Stomach (tissue), 9 donors: Measurements from ENCODE around the gene CDH1. TPM values are rescaled to one million over a fixed set of nuclear protein-coding genes. Genes with fewer than 3 reads are reported as not detected.

ENCODE experiments used
- DNase-seq, 2 donors: peaks; one replicate each; pipeline versions ENCODE4 v3.0.0 to v3.0.0-alpha.2; 2013 to 2019
- H3K27ac ChIP-seq, 5 donors: fragments of 200-600 bp in 4 of 5; sonication (generic) in 4 of 5; one replicate each; pipeline ENCODE4 v1.5.1; 2013 to 2019; ENCODE audit warnings: mild to moderate bottlenecking in 1 of 5, moderate library complexity in 1 of 5
- H3K27me3 ChIP-seq, 3 donors: fragments of 200-600 bp; sonication (generic); one replicate each; pipeline ENCODE4 v1.5.1; 2017 to 2019; ENCODE audit warnings: mixed run types in 1 of 3
- H3K36me3 ChIP-seq, 4 donors: fragments of 200-600 bp; sonication (generic); 1 replicate in 3 of 4; 2 replicates in 1 of 4; pipeline ENCODE4 v1.5.1; 2016 to 2019
- H3K4me1 ChIP-seq, 4 donors: fragments of 200-600 bp; sonication (generic); one replicate each; pipeline ENCODE4 v1.5.1; 2016 to 2019
- H3K4me3 ChIP-seq, 4 donors: fragments of 200-600 bp; sonication (generic) in 3 of 4; one replicate each; pipeline ENCODE4 v1.5.1; 2016 to 2019; ENCODE audit warnings: mild to moderate bottlenecking in 1 of 4
- H3K9me3 ChIP-seq, 4 donors: fragments of 200-600 bp; sonication (generic); one replicate each; pipeline ENCODE4 v1.5.1; 2016 to 2019
- CTCF ChIP-seq, 7 experiments: fragments of 450-650 bp in 4 of 7; fragments of 200-600 bp in 3 of 7; sonication (generic) in 3 of 7; IDR thresholded peaks; one replicate each; pipeline ENCODE4 v1.5.1; 2016 to 2019; ENCODE audit warnings: antibody characterized with exemption in 7 of 7, control low read depth in 2 of 7, mild to moderate bottlenecking in 1 of 7
- EP300 ChIP-seq: sonication (generic); formaldehyde crosslinking; IDR thresholded peaks from one replicate; pipeline ENCODE4 v1.6.1; 2017; ENCODE audit warnings: antibody characterized with exemption
- POLR2A ChIP-seq, 4 donors: fragments of 450-650 bp; IDR thresholded peaks; one replicate each; pipeline ENCODE4 v1.6.1; 2016; ENCODE audit warnings: antibody characterized with exemption in 4 of 4, control low read depth in 2 of 4, mild to moderate bottlenecking in 1 of 4, moderate library complexity in 1 of 4
- POLR2AphosphoS5 ChIP-seq, 3 donors: sonication (generic); formaldehyde crosslinking; IDR thresholded peaks; one replicate each; pipeline ENCODE4 v1.6.1; 2016; ENCODE audit warnings: antibody characterized with exemption in 3 of 3
- WGBS, 5 donors: extraction: QIAGEN DNeasy Blood & Tissue Kit in 3 of 5; methylation state at CpG; one replicate each; pipeline versions ENCODE4 v1.1.5 to v1.1.7; 2013 to 2018; 5-methylcytosine and 5-hydroxymethylcytosine counted together
- intact Hi-C: fragments of 100-400 bp; cut with DNase I; formaldehyde crosslinking; loops from one replicate; pipeline ENCODE4 v1.15.1; 2023; ENCODE audit warnings: low total_unique reads
- polyA plus RNA-seq, 3 donors: library from polyadenylated mRNA; stranded (reverse); fragments of 200-250 nt; gene quantifications; one replicate each; pipeline ENCODE4 v1.2.3, GENCODE V29; 2013
- total RNA-seq, 5 donors: library from RNA; depleted of rRNA; stranded (reverse); fragments of >200 nt; gene quantifications; one replicate each; pipeline versions ENCODE4 v1.1.0 to v1.2.3, GENCODE V29; 2014 to 2016
- donor health status: healthy with polysubstance abuse.
- donor health status: Bipolar disorder and iron deficiency.
- donor health status: healthy.

CDH1 gene
- total and polyA plus RNA-seq, 8 donors: 15.0 to 567 (median 132) TPM

GRCh38 chr16:68762996-68763756, 26.1 kb downstream of the CDH1 start:
- no peaks in the 10 kb centered on the region for H3K36me3 ChIP-seq
- intact Hi-C loops: no loop called here

DNA sequence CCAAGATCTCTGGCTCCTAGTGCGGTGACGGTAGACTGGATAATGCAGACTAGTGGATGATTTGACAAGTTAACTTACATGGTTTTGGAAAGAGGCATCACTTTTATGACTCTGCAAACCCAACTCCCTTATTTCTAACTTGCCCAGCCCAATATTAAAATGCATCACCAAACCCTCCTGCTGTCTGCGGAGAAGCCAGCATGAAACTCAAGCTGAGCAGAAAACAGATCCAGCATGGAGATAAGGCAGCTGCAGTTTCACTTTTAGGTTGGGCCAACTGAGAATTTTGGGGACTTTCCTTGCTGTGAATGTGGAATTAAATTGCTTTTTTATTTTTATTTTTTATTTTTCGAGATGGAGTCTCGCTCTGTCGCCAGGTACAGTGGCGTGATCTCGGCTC, 27.8 kb downstream of the CDH1 start:
- no peak for DNase-seq
- no peak for TF ChIP-seq CTCF (IDR thresholded peaks at IDR 0.05)
- no peak for TF ChIP-seq EP300
- no peak for TF ChIP-seq POLR2A (IDR thresholded peaks at IDR 0.05)
- no peak for TF ChIP-seq POLR2AphosphoS5 (IDR thresholded peaks at IDR 0.05)
- H3K4me3 ChIP-seq: no peak overlapping the region
- no peaks in the 10 kb centered on the region for H3K36me3 ChIP-seq
- H3K4me1 ChIP-seq: peaks cover 9 to 40% (median 27%) of the 10 kb centered on the region in 4 donors
- peak overlapping the region in 2 of 5 donors; percentile 43 to 51 for H3K27ac ChIP-seq
- intact Hi-C loops: no loop called here
- 73 to 83% (median 79%) methylated on average over 8 of the region's 8 CpGs for WGBS, 5 donors
- H3K27me3 ChIP-seq: peaks cover 0 to 4% (median 0%) of the 10 kb centered on the region in 3 donors
- H3K9me3 ChIP-seq: no peaks in the 10 kb centered on the region

More at GRCh38 chr16:68762996-68763756, 26.1 kb downstream of the CDH1 start:
- peaks cover 9 to 40% (median 27%) of the 10 kb centered on the region in 4 donors for H3K4me1 ChIP-seq
- peaks cover 0 to 4% (median 0%) of the 10 kb centered on the region in 3 donors for H3K27me3 ChIP-seq
- H3K27ac ChIP-seq: peak overlapping the region in 3 of 5 donors; percentile 20 to 55 (median 44)
- 36 to 58% (median 40%) methylated on average over 6 of the region's 6 CpGs for WGBS, 5 donors
- no peak overlapping the region for H3K4me3 ChIP-seq
- H3K9me3 ChIP-seq: no peaks in the 10 kb centered on the region
- no peak for TF ChIP-seq CTCF (IDR thresholded peaks at IDR 0.05)
- DNase-seq: peak in 1 of 2 donors; percentile 65

- H3K36me3 ChIP-seq: peaks cover 0 to 15% (median 5%) of the 10 kb centered on the region in 4 donors
- no peak for DNase-seq
- peaks cover 4 to 23% (median 13%) of the 10 kb centered on the region in 4 donors for H3K4me1 ChIP-seq
- no peak for TF ChIP-seq POLR2AphosphoS5 (IDR thresholded peaks at IDR 0.05)
- TF ChIP-seq POLR2A (IDR thresholded peaks at IDR 0.05): no peak
- no peak for TF ChIP-seq EP300
- TF ChIP-seq CTCF (IDR thresholded peaks at IDR 0.05): no peak
- 29 to 50% (median 38%) methylated on average over 1 of the region's 1 CpG for WGBS, 5 donors
- H3K27me3 ChIP-seq: no peaks in the 10 kb centered on the region
- intact Hi-C loops: no loop called here
- H3K27ac ChIP-seq: no peak overlapping the region
- no peaks in the 10 kb centered on the region for H3K9me3 ChIP-seq
- H3K4me3 ChIP-seq: no peak overlapping the region
Measured at GRCh38 chr16:68767581-68767980, 30.5 kb downstream of the CDH1 start.

DNA sequence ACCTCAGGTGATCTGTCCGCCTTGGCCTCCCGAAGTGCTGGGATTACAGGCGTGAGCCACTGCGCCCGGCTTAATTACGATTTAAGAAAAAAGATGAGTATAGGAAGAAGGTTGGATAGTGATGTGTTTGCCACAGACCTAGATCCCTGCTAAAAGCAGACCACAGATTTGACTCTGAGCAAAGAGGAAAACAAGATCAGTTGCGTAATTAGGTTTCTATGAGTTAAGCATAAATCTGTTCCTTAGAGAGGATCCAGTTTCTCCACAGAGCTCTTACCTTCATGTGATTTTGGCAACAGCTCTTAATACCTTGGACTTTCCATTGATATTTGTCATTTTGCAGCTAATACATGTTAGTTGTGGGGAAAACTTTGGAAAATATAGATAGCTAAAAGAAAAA, 31.1 kb downstream of the CDH1 start:
- DNase-seq: no peak
- H3K9me3 ChIP-seq: no peaks in the 10 kb centered on the region
- no peaks in the 10 kb centered on the region for H3K27me3 ChIP-seq
- TF ChIP-seq EP300 (no peak), POLR2A (IDR thresholded peaks at IDR 0.05) (no peak), CTCF (IDR thresholded peaks at IDR 0.05) (no peak), POLR2AphosphoS5 (IDR thresholded peaks at IDR 0.05) (no peak)
- peaks cover 4 to 19% (median 9%) of the 10 kb centered on the region in 4 donors for H3K4me1 ChIP-seq
- WGBS, 5 donors: 82 to 97% (median 86%) methylated on average over 7 of the region's 7 CpGs
- H3K4me3 ChIP-seq: no peak overlapping the region
- peaks cover 0 to 15% (median 5%) of the 10 kb centered on the region in 4 donors for H3K36me3 ChIP-seq
- H3K27ac ChIP-seq: no peak overlapping the region
- intact Hi-C loops: no loop called here
